ENCODE measurements around the gene MRPS7.

Gene MRPS7

DNA sequence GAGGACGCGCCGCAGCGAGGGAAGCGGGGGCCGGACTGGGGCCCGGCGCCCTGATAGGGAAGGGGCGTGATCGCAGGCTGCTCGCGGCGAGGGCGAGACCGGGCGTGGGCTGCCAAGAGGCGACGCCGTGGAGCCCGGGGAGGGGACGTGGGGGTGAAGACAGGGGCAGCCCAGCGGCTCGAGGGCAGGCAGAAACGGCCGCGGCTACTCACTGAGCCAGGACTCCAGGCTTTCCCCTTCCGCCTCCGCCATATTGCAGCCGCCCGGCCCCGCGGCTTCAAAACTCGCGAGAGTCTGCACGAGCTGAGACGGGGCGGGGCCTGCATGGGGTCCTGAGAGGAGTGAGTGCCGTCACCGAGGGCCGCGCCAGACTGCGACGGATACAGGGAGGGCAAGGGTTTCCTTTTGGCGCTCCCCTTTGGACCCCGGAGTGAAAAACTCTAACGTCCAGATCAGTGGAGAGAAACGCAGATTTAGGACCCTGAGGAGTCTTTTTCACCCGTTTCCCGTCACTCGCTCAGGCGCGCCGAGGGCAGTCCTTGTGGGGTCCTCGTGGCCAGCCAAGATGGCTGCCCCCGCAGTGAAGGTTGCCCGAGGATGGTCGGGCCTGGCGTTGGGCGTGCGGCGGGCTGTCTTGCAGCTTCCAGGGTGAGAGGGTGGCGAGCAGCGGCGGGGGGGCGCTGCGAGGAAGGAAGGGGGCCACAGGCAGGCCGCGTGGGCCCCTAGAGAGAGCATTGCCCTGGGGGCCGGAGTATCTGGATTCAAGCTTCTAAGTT, at the start of gene MRPS7, which contains the start of gene GGA3:
Gene MRPS7, plus strand, starts transcription at position 544 of the 776 bp plus-strand sequence. Its CDS starts 22 bp downstream, at position 566.
Gene GGA3, minus strand, starts transcription at position 271 of the 776 bp plus-strand sequence. Its CDS starts 19 bp downstream, at position 252.
- peak; percentile 93 for DNase-seq

DNA sequence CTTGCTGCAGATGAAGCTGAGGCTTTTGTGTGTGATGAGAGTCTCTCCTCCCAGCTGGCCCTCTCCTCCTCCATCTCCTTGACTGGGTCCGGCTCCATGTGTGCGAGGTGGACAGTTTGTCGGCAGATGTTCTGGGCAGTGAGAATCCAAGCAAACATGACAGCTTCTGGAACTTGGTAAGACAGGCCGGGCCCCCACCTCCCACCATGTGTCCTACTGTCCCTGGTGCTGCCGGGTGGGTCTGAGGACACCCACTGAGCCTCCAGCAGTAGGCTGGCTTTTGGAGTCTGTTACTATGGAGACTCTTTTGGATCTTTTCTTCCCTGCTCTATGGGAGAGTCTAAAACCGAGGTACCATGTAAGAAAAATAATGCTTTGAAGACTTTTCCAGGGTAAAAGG, 43.5 kb upstream of the MRPS7 start:
- no peak for DNase-seq

DNA sequence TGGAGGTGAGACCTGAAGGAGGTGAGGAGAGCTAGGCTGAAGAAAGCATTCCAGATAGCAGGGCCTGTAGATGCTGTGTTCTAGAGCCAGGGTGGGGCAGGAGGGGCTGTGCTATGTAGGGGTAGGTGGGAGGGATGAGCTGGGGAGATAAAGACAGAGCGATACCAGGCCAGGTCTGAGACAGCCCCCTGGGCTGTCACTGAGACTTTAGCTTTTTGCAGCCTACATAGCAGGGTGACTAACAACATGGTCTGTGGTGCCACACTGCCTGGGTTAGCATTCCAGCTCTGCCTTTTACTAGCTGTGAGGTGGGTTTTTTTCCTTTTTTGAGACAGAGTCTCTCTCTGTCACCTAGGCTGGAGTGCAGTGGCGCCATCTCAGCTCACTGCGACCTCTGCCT, 41.9 kb upstream of the MRPS7 start:
- no peak for DNase-seq

- no peak for DNase-seq
Measured at GRCh38 chr17:75225016-75225415, 36.7 kb upstream of the MRPS7 start.

DNA sequence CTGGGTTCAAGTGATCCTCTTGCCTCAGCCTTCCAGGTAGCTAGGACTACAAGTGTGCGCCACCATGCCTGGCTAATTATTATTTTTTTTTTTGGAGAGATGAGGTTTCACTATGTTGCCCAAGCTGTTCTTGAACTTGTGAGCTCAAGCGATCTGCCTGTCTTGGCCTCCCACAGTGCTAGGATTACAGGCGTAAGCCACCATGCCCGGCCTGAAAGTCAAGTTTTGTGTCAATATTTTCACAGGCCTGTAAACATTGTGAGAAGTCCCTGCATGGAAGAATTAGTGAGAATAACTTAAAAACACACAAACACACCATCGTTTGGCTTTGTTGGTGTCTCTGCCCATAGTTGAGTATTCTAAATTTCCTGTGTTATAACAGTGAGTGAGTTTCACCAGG, 34.0 kb upstream of the MRPS7 start:
- DNase-seq = no peak

DNA sequence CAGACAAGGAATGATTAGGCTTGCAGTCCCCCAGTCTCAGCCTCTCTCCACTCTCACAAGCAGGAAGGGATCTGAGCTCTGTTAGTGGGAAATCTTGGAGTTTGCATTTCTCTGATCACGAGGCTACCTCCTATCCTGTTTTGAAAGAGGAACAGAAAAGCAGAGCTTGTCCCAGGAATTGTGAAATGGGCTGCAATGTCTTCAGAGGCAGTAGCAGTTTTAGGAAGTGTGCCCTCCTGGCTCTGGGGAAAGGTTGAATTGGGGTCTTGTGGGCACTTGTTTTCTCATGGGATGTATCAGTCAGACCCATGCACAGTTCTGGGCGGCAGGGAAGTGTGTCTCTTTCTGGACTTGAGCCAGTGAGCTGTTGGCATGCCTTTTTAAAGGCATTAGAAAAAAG, 33.4 kb upstream of the MRPS7 start:
- no peak for DNase-seq

- no peak for DNase-seq
Measured at GRCh38 chr17:75228847-75229246, 32.8 kb upstream of the MRPS7 start.

- no peak for DNase-seq
Measured at GRCh38 chr17:75231071-75231470, 30.6 kb upstream of the MRPS7 start.

DNA sequence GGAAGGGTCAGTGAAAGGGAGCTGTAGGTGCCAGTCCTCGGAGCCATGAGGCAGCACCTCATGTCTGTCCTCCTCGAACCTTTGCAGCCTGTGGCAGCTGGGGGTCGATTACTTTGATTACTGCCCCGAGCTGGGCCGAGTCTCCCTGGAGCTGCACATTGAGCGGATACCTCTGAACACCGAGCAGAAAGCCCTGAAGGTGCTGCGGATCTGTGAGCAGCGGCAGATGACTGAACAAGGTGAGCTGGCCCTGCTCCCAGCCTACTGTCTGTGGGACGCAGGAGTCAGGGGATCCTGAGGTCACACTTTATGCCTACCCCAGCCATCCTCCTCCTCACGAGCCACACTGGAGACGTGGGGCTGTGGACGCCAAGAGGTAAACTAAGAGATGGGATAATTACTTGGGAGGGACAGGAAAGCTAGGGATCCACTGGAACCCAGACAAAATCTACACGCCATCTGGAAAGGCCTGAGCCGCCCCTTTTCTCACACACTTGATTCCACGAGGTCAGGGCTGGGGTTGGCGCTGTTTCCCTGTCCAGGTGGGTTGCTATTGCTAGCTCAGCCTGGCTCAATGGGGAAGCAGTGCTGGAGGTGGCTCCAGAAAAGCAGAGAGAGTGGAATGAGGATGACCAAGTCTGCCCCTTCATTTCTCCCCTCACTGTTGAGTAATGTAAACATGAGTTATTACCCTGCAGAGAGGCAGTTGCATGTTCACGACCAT, 29.8 kb upstream of the MRPS7 start:
- no peak for DNase-seq

- DNase-seq = no peak
Measured at GRCh38 chr17:75232786-75233185, 28.9 kb upstream of the MRPS7 start.

GRCh38 chr17:75237100-75238014, 24.3 kb upstream of the MRPS7 start:
- DNase-seq = no peak

- DNase-seq = no peak
Measured at GRCh38 chr17:75238020-75238580, 23.6 kb upstream of the MRPS7 start.

DNA sequence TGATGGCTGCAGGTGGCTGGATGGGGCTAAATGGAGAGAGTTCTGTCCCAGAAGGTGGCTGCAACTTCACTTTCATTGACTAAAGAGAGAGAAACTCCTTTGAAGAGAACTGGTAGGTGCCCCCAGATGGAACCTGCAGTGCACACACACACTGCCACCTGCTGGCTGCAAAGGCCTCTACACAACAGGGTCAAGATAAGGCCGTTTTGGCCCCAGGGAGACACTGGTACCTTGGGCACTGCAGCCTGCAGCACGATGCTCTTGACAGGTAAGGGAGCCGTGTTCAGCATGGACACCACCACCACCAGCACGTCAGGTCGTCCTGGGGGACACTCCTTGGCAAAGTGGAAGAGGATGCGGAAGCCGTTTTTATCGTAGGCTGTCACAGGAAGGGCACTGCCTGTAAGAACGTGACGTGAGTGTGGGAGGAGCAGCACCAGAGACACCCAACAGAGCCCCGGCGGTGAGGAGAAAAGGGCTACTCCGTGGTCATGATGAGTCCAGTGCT, 22.9 kb upstream of the MRPS7 start:
- peak; percentile 10 for DNase-seq

GRCh38 chr17:75239214-75239613, 22.5 kb upstream of the MRPS7 start:
- DNase-seq = no peak

- no peak for DNase-seq
Measured at GRCh38 chr17:75239778-75240393, 21.8 kb upstream of the MRPS7 start.

DNA sequence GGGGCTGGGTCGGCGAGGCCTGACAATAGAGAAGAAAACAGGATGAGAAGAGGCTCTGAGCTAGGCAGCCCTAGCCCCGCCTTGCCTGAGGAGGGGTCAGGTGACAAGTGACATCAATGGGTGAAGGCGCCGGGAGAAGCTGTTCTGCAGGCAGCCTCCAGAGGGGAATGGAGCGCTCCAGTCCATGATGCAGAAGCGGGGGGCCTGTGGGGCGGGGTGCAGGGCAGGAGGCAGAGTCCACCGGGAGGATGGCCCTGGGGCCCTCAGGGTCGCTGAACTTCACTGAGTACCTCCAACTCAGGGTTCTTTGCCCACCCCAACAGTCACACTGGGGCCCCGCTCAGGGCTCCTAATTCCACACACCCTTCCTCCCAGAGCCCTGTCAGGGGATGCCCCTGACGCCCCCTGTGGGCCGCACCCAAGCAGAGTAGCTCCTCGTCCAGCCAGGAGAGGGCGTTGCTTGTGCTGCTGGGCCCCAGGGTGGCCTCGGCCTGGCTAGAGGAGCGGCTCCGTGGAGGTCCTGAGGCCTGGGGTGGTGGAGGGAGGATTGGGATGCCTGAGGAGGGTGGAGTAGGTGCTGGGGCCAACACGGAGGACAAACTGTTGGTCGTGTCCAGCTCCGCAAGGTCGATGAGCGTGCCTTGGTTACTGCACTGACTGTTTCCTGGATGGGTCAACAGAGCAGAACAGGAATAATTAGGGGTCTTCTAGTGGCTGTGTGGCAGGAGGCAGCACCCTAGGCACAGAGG, 21.1 kb upstream of the MRPS7 start:
- DNase-seq = peak; percentile 70

GRCh38 chr17:75241143-75241430, 20.6 kb upstream of the MRPS7 start:
- no peak for DNase-seq

DNA sequence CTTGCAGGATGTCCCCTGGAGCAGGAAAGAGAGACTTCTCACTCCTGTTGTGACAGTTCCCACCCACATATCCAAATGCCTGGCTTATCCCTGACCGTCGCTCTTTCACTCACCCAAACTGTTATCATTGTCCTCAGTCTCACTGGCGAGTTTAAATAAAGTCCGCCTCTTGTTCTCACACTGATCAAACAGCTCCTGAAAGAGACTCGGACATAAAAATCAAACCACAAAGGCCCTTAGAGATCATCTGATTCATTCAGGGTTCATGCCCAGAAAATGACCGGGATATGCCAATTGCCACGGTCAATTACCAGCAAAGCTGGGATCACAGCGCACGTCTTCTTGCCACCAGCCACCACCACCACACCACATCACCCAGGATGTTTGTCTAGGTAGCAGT, 20.2 kb upstream of the MRPS7 start:
- no peak for DNase-seq

- no peak for DNase-seq
Measured at GRCh38 chr17:75241996-75242460, 19.7 kb upstream of the MRPS7 start.

DNA sequence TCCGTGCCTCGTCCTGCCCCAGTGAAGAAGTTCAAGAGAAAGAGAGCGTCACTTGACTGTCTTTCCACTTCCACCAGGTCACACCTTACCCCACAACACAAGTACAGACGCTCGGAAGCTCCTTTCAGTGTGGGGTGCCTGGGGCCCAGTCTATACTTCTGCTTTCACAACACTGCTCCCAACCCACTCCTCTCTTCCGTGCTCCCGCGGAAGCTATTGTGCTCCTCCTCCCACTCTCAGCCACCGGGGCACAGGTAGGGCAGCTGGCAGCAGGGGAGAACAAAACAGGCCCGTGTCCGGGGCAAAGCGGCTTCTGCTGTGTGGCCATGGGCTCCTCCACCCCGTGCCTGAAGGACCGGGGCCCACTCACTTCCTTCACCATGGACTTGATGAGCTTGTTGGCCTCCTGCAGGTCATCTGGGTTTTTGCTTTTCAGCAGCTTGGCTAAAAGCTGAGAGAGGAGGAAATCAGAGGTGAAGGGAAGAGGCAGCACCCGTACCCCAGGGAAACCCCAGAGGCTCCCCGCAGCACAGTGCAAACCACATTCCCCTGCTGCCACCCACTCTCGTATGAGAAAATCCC, 19.1 kb upstream of the MRPS7 start:
- DNase-seq = no peak

All from NCI-H2107 (cell line).